ENCODE data around the gene CDH2.

Gene CDH2

GRCh38 chr18:28080876-28081300 is 96.0 kb downstream of the CDH2 start:
- no peak for DNase-seq

GRCh38 chr18:28079883-28080282 is 97.0 kb downstream of the CDH2 start:
- no peak for DNase-seq

- DNase-seq = no peak
Measured at GRCh38 chr18:28078849-28079248, 98.1 kb downstream of the CDH2 start.

GRCh38 chr18:28078298-28078697 is 98.6 kb downstream of the CDH2 start:
- no peak for DNase-seq

- DNase-seq = no peak
Measured at GRCh38 chr18:28075501-28075900, 101.4 kb downstream of the CDH2 start.

- DNase-seq = no peak
Measured at GRCh38 chr18:28074076-28074475, 102.9 kb downstream of the CDH2 start.

GRCh38 chr18:28073658-28074057 is 103.3 kb downstream of the CDH2 start:
- DNase-seq = no peak

- DNase-seq = no peak
Measured at GRCh38 chr18:28071199-28071598, 105.7 kb downstream of the CDH2 start.

GRCh38 chr18:28068207-28068606 is 108.7 kb downstream of the CDH2 start:
- no peak for DNase-seq

GRCh38 chr18:28067346-28067745 is 109.6 kb downstream of the CDH2 start:
- DNase-seq = no peak

- DNase-seq = no peak
Measured at GRCh38 chr18:28065793-28066186, 111.1 kb downstream of the CDH2 start.

- no peak for DNase-seq
Measured at GRCh38 chr18:28065031-28065792, 111.7 kb downstream of the CDH2 start.

- no peak for DNase-seq
Measured at GRCh38 chr18:28063926-28064325, 113.0 kb downstream of the CDH2 start.

GRCh38 chr18:28063271-28063761 is 113.6 kb downstream of the CDH2 start:
- DNase-seq = no peak

GRCh38 chr18:28062443-28062842 is 114.5 kb downstream of the CDH2 start:
- no peak for DNase-seq

GRCh38 chr18:28059861-28060260 is 117.1 kb downstream of the CDH2 start:
- no peak for DNase-seq

GRCh38 chr18:28050545-28050944 is 126.4 kb downstream of the CDH2 start:
- peak; percentile 50 for DNase-seq

GRCh38 chr18:28048612-28049011 is 128.3 kb downstream of the CDH2 start:
- DNase-seq = no peak

GRCh38 chr18:28045880-28046279 is 131.1 kb downstream of the CDH2 start:
- DNase-seq = no peak

- peak; percentile 56 for DNase-seq
Measured at GRCh38 chr18:28045176-28045810, 131.6 kb downstream of the CDH2 start.

GRCh38 chr18:28044036-28044435 is 132.9 kb downstream of the CDH2 start:
- no peak for DNase-seq

- no peak for DNase-seq
Measured at GRCh38 chr18:28043631-28044030, 133.3 kb downstream of the CDH2 start.

GRCh38 chr18:28041366-28041765 is 135.6 kb downstream of the CDH2 start:
- DNase-seq = peak; percentile 81

GRCh38 chr18:28040716-28041115 is 136.2 kb downstream of the CDH2 start:
- DNase-seq = no peak
